SW 1271 (cell line): ENCODE data around the gene SF3B5.
A peak's percentile ranks its signal among the peaks of the same experiment; 100 is the strongest.
"Not testable (repeated sequence)": the region's sequence is repeated elsewhere in the genome, so short reads cannot be mapped to it uniquely, and the experiment has no call there.

Experiments
- DNase-seq, 2 experiments: peaks; one replicate each; lab custom pipeline; 2025; lab: John Stamatoyannopoulos, UW

SF3B5 gene

GRCh38 chr6:144095134-144096002 is at the start of gene SF3B5:
Gene SF3B5 (minus strand): TSS chr6:144095573. CDS start chr6:144095497, 76 bp downstream.
- DNase-seq = peak; percentile 99 to 100

- no peak for DNase-seq
These were observed 49.6 kb upstream of the SF3B5 start for GRCh38 chr6:144144996-144145395.

- no peak for DNase-seq
These were observed 48.5 kb upstream of the SF3B5 start for GRCh38 chr6:144143878-144144277.

- no peak for DNase-seq
These were observed 47.7 kb upstream of the SF3B5 start for GRCh38 chr6:144143106-144143505.

GRCh38 chr6:144141470-144141869 is 46.1 kb upstream of the SF3B5 start:
- no peak for DNase-seq

- no peak for DNase-seq
These were observed 45.5 kb upstream of the SF3B5 start for GRCh38 chr6:144140867-144141266.

GRCh38 chr6:144139817-144140216 is 44.4 kb upstream of the SF3B5 start:
- DNase-seq = no peak

- no peak for DNase-seq
These were observed 43.2 kb upstream of the SF3B5 start for GRCh38 chr6:144138542-144138941.

GRCh38 chr6:144134737-144135136 is 39.4 kb upstream of the SF3B5 start:
- DNase-seq = no peak

GRCh38 chr6:144134176-144134575 is 38.8 kb upstream of the SF3B5 start:
- no peak for DNase-seq

GRCh38 chr6:144133225-144133821 is 38.0 kb upstream of the SF3B5 start:
- DNase-seq = no peak

- not testable (repeated sequence) for DNase-seq
These were observed 36.9 kb upstream of the SF3B5 start for GRCh38 chr6:144132167-144132690.

- peak; percentile 26 to 52 for DNase-seq
These were observed 35.9 kb upstream of the SF3B5 start for GRCh38 chr6:144131248-144131709.

GRCh38 chr6:144129469-144129868 is 34.1 kb upstream of the SF3B5 start:
- DNase-seq = no peak

GRCh38 chr6:144127097-144127496 is 31.7 kb upstream of the SF3B5 start:
- DNase-seq = no peak

- no peak for DNase-seq
These were observed 28.5 kb upstream of the SF3B5 start for GRCh38 chr6:144123836-144124235.

- no peak for DNase-seq
These were observed 28.0 kb upstream of the SF3B5 start for GRCh38 chr6:144123421-144123820.

GRCh38 chr6:144122861-144123260 is 27.5 kb upstream of the SF3B5 start:
- DNase-seq = no peak

GRCh38 chr6:144119376-144119775 is 24.0 kb upstream of the SF3B5 start:
- DNase-seq = no peak

- DNase-seq = no peak
These were observed 19.8 kb upstream of the SF3B5 start for GRCh38 chr6:144115219-144115618.

GRCh38 chr6:144113366-144113765 is 18.0 kb upstream of the SF3B5 start:
- DNase-seq = no peak

GRCh38 chr6:144110210-144110609 is 14.8 kb upstream of the SF3B5 start:
- DNase-seq = no peak

GRCh38 chr6:144106206-144106605 is 10.8 kb upstream of the SF3B5 start:
- DNase-seq = no peak
